HEK293T (cell line): ENCODE results near the gene SERPINA12.

ENCODE experiments used
- BHLHE40 ChIP-seq: fragments of 450-650 bp; IDR thresholded peaks from 2 replicates; pipeline ENCODE4 v1.6.1; 2016; ENCODE audit warnings: mild to moderate bottlenecking, moderate library complexity, borderline replicate concordance
- FOXA1 ChIP-seq: fragments of 450-650 bp; IDR thresholded peaks from 2 replicates; pipeline ENCODE4 v1.6.1; 2016; ENCODE audit warnings: mild to moderate bottlenecking
- FOXK2 ChIP-seq: fragments of 450-650 bp; IDR thresholded peaks from 2 replicates; pipeline ENCODE4 v1.6.1; 2016; ENCODE audit warnings: mild to moderate bottlenecking
- HDGF ChIP-seq: fragments of 450-650 bp; IDR thresholded peaks from 2 replicates; pipeline ENCODE4 v1.6.1; 2017; ENCODE audit warnings: antibody characterized with exemption, borderline replicate concordance
- LEF1 ChIP-seq: fragments of 450-650 bp; IDR thresholded peaks from 2 replicates; pipeline ENCODE4 v1.6.1; 2017; ENCODE audit warnings: mild to moderate bottlenecking, borderline replicate concordance
- SUZ12 ChIP-seq: fragments of 450-650 bp; IDR thresholded peaks from 2 replicates; pipeline ENCODE4 v1.6.1; 2016; ENCODE audit warnings: mild to moderate bottlenecking
- TARDBP ChIP-seq: fragments of 450-650 bp; IDR thresholded peaks from 2 replicates; pipeline ENCODE4 v1.6.1; 2016
- ZNF384 ChIP-seq: fragments of 450-650 bp; IDR thresholded peaks from 2 replicates; pipeline ENCODE4 v1.6.1; 2016
- TF ChIP-seq, protein P1 (sequence below): fragments of 450-650 bp; IDR thresholded peaks from 2 replicates; pipeline ENCODE4 v1.6.1; 2016

DNA sequence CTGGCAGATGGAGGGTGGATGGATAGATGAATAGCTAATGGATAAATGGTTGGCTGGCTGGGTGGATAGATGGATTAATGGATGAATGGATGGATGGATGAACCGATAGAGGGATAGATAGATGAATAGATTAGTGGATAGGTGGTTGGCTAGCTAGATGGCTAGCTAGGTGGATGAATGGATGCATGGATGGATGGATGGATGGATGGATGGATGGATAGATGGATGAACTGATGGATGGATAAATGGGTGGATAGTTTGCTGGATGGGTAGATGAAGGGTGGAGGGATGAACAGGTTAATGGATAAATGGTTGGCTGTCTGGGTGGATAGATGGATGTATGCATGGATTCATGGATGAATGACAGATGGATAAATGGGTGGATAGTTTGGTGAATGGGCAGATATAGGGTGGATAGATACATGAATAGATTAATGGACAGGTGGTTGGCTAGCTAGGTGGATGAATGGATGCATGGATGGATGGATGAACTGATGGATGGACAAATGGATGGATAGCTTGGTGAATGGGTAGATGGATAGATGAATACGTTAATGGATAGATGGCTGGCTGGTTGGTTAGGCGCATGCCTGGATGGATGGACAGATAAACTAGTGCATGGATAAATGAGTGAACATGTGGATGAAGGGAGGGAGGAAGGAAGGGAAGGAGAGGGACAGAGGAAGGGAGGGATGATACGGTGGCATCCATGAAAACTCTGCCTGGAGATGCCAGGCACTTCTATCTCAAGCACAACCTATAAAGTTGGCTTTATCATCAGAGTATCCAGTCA lies 41.3 kb downstream of the SERPINA12 start:
- TF ChIP-seq BHLHE40 (no peak), ZNF384 (no peak), FOXA1 (no peak), HDGF (no peak), LEF1 (no peak), SUZ12 (no peak), TARDBP (no peak), FOXK2 (no peak)
- TF ChIP-seq, protein P1, sequence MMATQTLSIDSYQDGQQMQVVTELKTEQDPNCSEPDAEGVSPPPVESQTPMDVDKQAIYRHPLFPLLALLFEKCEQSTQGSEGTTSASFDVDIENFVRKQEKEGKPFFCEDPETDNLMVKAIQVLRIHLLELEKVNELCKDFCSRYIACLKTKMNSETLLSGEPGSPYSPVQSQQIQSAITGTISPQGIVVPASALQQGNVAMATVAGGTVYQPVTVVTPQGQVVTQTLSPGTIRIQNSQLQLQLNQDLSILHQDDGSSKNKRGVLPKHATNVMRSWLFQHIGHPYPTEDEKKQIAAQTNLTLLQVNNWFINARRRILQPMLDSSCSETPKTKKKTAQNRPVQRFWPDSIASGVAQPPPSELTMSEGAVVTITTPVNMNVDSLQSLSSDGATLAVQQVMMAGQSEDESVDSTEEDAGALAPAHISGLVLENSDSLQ = no peak
